GM21526 (cell line): ENCODE results near the gene EDC3.
"Not testable (repeated sequence)": the region's sequence is repeated elsewhere in the genome, so short reads cannot be mapped to it uniquely, and the experiment has no call there.

ENCODE experiments used
- ATAC-seq: cut with Tn5 transposase; IDR thresholded peaks from one replicate; pipeline ENCODE4 v1.9.1; 2021; ENCODE audit warnings: moderate library complexity; ENCODE audit not compliant: unreplicated experiment, low FRiP score

EDC3 gene

GRCh38 chr15:74653426-74654102 is 42.3 kb downstream of the EDC3 start:
- ATAC-seq: no peak

- no peak for ATAC-seq
These were observed 44.5 kb downstream of the EDC3 start for GRCh38 chr15:74651242-74651741.

GRCh38 chr15:74648051-74648842 is 47.6 kb downstream of the EDC3 start:
- ATAC-seq: no peak

- ATAC-seq: no peak
These were observed 49.3 kb downstream of the EDC3 start for GRCh38 chr15:74646480-74646879.

GRCh38 chr15:74643665-74644204 is 52.1 kb downstream of the EDC3 start:
- no peak for ATAC-seq

GRCh38 chr15:74642734-74643664 is 52.8 kb downstream of the EDC3 start:
- no peak for ATAC-seq

- ATAC-seq: no peak
These were observed 53.5 kb downstream of the EDC3 start for GRCh38 chr15:74642348-74642733.

GRCh38 chr15:74641151-74641550 is 54.7 kb downstream of the EDC3 start:
- no peak for ATAC-seq

GRCh38 chr15:74636984-74637383 is 58.8 kb downstream of the EDC3 start:
- no peak for ATAC-seq

GRCh38 chr15:74635228-74635627 is 60.6 kb downstream of the EDC3 start:
- no peak for ATAC-seq

- no peak for ATAC-seq
These were observed 62.0 kb downstream of the EDC3 start for GRCh38 chr15:74633781-74634180.

GRCh38 chr15:74632601-74633000 is 63.2 kb downstream of the EDC3 start:
- no peak for ATAC-seq

GRCh38 chr15:74631935-74632560 is 63.8 kb downstream of the EDC3 start:
- no peak for ATAC-seq

- no peak for ATAC-seq
These were observed 64.4 kb downstream of the EDC3 start for GRCh38 chr15:74631408-74631807.

- ATAC-seq: no peak
These were observed 64.8 kb downstream of the EDC3 start for GRCh38 chr15:74631087-74631385.

- ATAC-seq: no peak
These were observed 65.3 kb downstream of the EDC3 start for GRCh38 chr15:74630284-74631086.

GRCh38 chr15:74629696-74630095 is 66.1 kb downstream of the EDC3 start:
- not testable (repeated sequence) for ATAC-seq

GRCh38 chr15:74628949-74629348 is 66.9 kb downstream of the EDC3 start:
- ATAC-seq: no peak

- no peak for ATAC-seq
These were observed 67.6 kb downstream of the EDC3 start for GRCh38 chr15:74628199-74628598.
